ENCODE results near the gene KIAA0408.
"Not testable (repeated sequence)": the region's sequence is repeated elsewhere in the genome, so short reads cannot be mapped to it uniquely, and the experiment has no call there.

The KIAA0408 gene

DNA sequence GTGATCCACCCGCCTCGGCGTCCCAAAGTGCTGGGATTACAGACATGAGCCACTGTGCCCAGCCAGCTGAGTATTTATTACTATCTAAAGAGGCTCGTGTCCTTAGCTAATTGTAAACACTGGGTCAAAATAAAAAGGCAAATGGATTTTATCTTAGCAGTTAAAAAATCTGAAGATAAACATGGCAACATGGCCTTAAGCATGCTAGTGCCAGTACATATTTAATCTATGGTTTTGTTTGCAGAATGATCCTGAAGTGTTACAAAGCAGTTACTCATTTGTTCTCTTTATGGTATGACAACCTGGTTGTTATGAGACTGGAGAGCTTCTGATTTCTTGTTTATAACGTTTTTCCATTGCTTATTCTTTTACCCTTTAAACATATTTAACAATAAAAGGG is 3.9 kb upstream of the KIAA0408 start:
- DNase-seq (ENCODE audit: low read depth) = no peak

DNA sequence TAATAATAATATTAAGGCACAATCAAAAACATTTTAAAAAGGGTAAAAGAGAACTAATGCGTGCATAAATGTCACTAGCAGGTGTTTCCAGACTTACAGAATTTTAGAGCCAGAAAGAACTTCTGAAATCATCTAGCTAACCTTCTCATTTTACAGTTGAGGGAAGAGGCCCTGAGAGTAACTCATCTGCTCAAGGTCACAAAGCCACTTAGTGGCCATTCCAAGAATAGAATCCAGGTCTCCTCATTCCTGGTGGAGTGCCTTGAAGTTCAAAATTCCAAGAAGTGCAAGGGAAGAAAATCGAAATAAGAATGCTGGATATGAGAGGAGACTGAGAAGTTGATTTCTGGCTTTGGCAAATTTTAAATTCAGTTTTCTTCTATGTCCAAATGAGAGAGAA is 3.2 kb upstream of the KIAA0408 start:
- no peak for DNase-seq (ENCODE audit: low read depth)

DNA sequence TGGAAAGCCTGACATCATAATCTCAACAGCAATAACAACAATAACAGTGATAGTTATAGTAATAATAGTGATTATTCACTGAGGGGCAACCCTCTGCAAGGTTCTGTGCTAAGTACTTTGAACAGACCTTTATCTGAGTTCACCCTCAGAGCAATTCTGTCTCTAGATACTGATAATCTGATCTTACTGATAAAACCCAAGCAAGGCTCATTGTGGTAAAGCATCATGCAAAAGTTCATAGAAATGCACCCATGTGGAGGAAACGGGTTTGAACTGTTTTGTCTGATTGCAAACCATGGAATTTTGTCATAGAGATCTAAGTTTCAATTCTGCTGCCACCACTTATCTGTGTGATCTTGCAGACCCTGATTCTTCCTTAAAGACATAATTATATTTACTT is 1.3 kb upstream of the KIAA0408 start:
- no peak for DNase-seq (ENCODE audit: low read depth)

DNA sequence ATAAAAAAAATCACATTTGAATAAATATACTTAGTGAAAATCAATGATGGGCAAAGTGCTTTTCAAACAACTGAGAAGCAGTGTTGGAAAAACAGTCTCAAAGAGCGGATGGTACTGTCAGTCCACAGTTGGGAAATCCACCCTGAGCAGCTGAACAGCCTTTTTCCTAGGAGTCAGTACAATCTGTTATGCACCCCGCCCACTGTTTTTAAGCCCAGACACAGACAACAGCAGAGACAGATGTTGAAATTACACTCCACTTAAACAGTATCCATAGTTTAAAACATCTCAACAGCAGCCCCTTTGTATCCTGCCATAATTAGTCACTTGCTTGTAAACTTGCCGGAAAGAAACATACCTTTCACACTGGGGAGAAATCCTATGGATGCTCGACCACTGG is 372 bp downstream of the KIAA0408 start:
- no peak for DNase-seq (ENCODE audit: low read depth)

DNA sequence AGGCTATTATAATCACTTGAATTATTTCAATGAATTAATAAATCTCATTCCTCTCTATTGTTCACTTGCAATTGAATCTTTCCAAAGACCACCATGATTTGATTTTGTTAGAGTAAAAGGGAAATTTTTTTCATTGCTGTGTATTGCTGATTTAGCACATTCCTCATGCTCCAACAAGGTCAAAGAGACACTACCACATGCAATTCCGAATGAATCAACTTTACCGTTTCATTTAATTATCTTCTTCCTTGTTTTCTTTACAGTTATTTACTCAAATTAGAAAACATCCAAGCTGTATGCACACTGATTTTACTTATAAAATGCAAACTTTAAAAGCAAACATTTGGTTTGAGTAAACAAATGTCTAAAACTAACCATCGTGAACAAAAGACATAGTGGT is 967 bp downstream of the KIAA0408 start:
- no peak for DNase-seq (ENCODE audit: low read depth)

DNA sequence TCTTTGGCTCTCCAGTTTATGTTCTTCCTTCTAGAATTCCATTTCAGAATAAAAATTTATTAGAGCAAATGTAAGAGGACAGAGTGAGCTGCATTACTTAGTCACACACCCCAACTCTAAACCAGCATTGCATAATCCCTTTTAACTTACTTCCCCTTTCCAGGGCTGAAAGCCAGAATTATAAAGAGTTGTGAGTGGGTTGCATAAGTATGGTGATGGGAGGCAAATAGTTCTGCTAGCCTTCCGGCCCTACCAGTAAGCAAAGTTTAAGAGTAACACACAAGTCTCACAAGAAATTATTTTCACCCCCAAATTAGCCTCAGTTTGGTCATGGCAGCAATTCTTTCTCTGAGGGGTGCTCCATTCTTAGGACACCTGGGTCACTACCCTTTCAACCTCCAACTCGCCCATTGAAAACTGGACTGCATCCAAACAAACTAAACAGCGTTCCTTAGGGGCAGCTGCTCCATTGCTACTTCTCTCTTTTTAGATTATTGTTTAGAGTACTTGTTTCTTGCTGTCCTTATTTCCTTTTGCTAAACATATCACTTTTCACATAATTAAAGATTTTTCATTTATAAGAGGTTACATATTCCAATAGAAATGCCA is 1.6 kb downstream of the KIAA0408 start:
- DNase-seq (ENCODE audit: low read depth) = no peak

DNA sequence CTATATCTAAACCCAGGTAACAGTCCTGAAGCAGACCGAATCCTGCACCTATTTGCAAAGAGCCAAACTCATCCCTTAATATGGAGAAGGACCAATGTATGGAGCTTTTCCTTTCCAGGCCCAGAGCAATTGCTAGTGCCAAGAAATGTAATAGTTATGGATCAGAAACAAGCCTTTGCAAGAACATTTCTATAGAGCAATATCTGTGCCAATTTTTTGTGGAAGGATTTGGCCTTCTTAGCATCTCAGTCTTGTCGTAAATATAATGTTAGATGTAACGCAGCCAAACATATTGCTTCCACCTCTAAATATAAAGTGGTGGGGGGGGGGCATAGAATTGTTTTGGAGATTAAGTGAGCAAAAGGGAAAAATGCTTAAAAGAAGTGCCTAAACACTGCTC is 2.7 kb downstream of the KIAA0408 start:
- DNase-seq (ENCODE audit: low read depth) = no peak

DNA sequence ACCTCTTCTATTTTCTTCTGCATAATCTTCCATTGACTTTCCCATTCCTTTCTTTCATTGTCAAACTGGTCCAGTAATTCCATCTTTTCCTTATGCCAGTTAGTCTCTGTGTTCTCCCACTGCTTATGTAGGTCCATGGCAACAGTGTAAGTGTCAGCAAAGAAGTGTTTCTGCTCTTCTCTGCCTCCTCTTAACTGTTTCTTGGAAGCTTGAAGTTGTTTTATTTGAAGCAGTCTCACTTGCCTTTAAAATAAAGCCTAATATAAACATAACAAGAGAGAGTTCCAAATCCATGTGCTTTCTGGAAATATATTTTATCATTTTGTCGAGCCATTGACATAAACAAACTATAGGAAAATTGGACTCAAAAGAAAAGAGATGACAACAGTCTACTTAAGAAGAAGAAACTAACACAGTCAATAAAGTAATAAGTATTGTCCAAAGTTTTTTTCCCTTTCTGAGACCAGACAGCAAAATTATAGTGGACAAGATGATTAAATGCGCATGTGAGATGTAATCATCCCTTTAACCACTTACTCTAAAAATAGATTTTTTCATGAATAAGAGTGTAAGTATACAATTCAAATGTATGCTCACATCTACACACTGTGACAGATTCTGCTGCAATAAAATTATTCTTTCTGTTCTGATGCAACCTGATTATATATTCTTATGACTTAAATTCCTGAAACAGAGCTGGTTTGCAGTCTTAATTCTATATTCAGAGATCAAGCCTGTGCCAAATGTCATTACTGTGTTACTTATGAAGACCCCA is 5.2 kb downstream of the KIAA0408 start:
- no peak for DNase-seq (ENCODE audit: low read depth)

DNA sequence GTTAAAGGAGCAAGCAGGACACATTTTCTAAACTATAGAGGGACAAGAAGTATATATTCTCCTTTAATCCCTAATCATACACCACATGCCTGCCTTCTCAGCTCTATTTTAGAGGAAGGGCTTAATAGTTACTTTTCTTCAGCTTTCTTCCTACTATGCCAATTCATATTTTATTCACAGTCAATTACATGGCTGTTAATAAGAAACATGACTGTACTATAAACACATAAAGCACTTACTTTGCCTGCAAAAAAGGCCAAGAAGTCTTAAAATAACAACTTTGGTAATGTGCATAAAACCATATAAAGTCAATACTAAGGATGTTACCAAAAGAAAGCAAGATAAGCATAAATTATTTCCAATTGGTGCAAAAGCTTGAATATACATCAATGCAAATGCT is 6.4 kb downstream of the KIAA0408 start:
- DNase-seq (ENCODE audit: low read depth) = no peak

DNA sequence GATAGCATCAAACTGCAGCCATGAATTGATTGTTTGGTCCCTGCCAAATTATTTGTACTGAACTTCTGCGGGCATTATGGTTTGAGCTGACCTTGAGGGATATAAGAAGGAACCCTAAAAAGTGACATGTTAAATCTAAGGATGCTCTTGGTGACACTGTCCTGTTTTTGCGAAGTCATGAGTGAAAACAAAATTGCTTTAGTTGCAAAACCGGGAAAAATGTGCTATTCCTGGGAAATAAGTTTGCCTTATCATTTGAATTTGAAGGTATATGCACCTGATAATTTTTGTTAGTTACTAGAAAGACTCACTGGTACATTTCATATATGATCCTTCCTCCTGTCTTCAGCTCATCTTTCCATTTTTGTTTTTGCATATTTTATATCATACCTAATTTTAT is 7.8 kb downstream of the KIAA0408 start:
- DNase-seq (ENCODE audit: low read depth) = no peak

DNA sequence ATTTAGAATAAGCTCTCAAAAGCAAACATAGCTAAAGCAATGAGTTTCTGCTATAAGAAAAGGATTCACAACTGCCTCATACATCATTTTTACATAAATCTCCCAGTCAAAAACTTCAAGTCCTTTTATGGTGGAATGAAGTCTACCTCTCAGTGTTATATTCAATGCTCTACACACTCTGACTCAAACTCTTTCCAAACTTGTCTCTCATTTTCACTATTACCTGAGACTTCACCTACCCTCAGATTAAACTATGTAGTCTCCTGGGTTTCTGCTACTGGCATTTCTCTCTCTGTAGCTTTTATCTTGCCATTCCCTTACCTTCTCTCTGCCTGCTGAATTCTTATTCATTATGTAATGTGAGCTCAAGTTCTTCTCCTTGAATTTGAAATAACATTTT is 11.4 kb downstream of the KIAA0408 start:
- DNase-seq (ENCODE audit: low read depth) = no peak

DNA sequence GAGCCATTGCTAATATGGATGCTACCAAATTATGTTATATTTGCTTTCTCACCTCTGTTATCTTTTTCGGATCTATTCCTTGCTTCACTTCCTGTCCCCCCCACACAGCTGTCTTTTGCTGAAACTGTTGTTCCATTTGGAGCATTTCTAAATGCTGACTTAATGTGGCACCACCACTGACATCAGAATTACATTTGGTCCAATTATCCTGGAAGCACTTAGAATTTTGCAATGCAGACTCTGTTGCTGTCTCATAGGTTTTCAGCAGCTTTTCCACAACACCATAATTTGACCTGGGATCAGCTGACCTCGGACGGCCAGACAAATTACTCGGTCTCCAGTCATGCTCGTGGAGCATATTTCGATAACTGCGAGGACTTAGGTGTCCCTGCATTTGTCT is 12.8 kb downstream of the KIAA0408 start:
- no peak for DNase-seq (ENCODE audit: low read depth)

DNA sequence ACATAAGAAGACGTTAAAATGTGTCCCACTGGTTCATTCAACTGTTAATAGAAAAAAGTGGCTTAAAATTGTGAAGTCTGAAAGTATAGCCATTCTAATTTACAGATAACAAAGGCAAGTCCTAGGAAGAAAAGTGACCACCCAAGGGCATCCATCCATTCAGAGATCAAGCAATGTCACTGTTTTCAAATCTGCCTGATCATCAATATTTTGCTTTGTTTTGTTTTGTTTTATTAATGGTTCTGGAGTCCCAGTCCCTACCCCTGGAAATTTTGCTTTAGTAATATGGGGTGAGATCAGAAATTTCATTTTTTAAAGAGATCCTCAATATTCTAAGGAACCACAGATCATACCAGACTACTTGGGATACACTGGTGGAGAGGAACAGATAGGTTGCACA is 17.3 kb downstream of the KIAA0408 start:
- DNase-seq (ENCODE audit: low read depth) = no peak

DNA sequence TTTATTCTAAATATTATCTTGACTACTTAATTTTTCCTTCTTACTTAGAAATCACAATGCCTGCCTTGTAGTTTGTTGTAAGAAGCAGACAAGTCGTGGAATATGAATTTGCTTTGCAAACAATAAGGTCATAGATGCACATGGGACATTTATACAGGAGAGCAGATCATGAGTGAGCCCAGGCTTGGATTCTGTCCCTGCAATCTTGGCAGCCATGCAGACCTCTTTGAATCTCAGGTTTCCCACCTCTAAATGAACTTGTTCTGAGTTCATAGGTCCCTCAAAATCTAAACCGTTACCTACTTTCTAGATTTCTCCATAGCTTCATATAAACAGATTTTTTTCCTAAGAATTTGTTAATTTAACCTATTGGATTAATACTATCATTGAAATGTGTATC is 19.5 kb downstream of the KIAA0408 start:
- no peak for DNase-seq (ENCODE audit: low read depth)

DNA sequence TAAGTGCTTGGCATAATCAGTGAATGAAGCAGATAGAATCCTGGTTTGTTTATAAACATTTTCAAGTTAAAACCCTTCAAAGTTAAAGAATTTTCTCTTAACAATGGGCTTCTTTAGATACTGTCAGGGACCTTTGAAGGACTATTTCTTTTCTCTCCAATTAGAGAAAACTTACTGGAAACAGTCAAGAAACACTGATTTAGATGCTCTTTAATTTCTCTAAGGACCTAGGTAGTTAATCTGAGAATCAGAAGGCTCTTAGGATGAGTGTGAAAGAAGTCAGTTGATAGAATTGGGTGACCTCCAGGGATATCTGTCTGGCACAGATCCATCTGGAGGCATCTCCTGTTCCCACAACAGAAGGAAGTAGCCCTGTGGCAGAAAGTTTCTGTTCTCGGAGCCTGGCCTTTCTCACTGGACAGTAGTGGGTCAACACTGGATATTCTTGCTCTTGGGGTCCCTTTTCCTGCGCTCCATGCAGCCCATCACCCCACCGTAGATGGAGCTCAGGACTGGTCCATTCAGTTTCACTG is 22.5 kb downstream of the KIAA0408 start:
- no peak for DNase-seq (ENCODE audit: low read depth)

DNA sequence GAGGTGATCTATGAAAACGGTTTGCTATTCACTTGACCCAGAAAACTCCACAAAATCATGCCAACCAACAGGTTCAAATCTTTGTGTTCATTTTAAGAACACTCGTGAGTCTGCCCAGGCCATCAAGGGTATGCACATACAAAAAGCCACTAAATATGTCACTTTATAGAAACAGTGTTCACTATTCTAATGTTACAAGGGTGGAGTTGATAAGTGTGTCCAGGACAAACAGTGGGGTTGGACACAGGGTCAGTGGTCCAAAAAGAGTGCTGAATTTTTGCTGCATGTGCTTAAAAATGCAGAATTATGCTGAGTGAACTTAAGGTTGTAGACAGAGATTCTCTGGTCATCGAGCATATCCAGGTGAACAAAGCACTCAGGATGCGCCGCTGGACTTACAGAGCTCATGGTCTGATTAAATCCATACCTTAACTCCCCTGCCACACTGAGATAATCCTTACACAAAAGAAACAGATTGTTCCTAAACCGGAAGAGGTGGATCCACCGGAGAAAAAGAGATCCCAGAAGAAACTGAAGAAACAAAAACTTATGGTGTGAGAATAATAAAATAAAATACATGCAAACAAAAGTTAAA is 23.5 kb downstream of the KIAA0408 start:
- DNase-seq (ENCODE audit: low read depth) = no peak

DNA sequence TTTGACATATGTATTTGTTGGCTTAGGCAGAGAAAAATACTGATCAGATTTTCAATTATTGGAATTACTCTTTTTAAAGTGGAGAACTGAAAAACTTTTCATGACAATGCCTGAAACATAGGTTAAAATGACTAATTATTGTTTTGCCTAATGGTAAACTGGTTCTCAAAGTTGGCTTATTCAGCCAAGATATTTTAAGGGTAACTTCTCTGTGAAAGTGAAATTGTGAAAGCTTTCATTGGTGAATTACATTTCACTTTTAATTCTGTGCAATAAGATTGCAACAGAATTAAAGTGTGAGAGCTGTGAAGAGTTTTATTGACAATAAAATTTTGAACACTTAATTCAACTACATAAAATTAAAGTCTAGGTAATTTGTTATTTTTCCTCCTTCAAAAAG is 24.5 kb downstream of the KIAA0408 start:
- DNase-seq (ENCODE audit: low read depth) = no peak

DNA sequence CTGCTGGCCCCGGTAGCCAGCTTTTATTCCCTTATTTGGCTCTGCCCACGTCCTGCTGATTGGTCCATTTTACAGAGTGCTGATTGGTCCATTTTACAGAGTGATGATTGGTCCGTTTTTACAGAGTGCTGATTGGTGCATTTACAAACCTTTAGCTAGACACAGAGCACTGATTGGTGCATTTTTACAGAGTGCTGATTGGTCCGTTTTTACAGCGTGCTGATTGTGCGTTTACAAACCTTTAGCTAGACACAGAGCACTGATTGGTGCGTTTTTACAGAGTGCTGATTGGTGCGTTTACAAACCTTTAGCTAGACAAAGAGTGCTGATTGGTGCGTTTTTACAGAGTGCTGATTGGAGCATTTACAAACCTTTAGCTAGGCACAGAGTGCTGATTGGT is 30.6 kb downstream of the KIAA0408 start:
- not testable (repeated sequence) for DNase-seq (ENCODE audit: low read depth)

DNA sequence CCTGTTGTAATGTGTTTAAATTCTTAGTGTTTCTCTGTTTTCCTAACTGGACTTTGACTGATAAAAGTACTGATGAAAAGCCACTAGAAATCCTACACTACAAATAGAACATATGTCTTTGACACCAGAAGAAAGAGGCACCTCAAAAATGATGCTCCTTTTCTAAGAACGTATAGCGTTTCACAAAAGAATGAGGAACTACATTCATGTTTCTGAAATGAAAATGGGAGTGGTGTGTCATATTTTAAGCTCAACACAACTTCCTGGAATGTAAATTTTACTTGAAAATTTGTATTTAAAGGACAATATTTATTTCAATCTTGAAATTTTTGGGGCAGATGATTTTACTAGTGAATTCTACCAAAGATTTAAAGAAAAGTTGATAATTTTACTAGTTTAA is 35.3 kb downstream of the KIAA0408 start:
- no peak for DNase-seq (ENCODE audit: low read depth)

DNA sequence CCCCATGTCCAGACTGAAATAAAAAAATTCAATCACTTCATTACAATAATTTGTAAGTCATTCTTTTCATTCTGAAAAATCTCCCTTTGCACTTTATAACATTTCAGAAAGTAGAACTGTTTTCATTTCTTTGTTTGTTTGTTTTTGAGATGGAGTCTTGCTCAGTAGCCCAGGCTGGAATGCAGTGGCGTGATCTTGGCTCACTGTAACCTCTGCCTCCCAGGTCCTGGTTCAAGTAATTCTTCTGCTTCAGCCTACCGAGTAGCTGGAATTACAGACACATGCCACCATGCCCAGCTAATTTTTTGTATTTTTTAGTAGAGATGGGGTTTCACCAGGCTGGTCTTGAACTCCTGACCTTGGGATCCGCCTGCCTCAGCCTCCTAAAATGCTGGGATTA is 38.0 kb downstream of the KIAA0408 start:
- not testable (repeated sequence) for DNase-seq (ENCODE audit: low read depth)

DNA sequence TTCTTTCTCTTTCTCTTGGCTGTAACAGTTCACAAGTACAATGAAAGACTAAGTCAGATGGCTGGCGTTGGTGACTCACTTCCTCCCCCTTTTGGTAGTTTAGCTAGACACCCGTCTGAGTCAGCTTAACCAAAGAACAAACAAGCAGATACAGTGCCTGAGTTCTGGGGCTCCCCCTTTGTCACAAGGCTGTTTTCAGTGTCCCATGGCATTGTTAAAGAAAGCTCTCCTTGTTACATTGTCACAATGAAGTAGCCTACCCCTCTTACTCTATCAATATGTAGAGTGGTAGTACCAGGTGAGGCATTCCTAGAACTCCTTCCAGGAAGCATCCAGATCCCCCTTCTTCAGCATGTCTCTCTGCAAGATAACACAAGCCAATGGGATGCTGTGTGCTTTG is 38.6 kb downstream of the KIAA0408 start:
- DNase-seq (ENCODE audit: low read depth) = peak; percentile 53

DNA sequence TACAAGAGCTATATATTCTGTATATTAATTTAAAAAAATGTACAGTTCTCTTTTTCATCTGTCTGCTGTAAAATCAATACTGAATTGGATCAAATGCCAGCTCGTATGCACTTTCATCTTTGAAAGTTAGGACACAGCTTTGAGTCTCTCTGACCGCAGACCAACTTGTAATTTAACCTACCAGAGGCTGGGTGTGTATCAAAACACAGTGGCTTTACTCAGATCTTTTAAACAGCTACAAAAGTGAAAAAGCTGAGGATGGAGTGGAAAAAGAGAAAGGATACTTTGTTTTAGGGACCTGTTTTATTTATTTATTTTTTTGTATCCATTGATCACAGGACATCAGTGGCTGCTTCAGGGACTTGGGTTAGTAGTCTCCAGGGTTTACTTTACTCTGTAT is 44.1 kb downstream of the KIAA0408 start:
- no peak for DNase-seq (ENCODE audit: low read depth)

DNA sequence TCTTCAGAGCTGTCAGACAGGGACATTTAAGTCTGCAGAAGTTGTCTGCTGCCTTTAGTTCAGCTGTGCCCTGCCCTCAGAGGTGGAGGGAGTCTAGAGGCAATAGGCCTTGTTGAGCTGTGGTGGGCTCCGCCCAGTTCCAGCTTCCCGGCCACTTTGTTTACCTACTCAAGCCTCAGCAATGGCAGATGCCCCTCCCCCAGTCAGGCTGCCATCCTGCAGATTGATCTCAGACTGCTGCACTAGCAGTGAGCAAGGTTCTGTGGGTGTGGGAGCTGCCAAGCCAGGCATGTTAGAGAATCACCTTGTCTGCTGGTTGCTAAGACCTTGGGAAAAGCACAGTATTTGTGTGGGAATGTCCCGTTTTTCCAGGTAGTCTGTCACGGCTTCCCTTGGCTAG is 46.1 kb downstream of the KIAA0408 start:
- not testable (repeated sequence) for DNase-seq (ENCODE audit: low read depth)

Measured in activated gamma-delta T cell treated with anti-CD3 and anti-CD28 coated beads, Interleukin-2, amount 50 U/mL, for 16 hours (primary cell).